Measurements from ENCODE around the gene ADGRG6. TPM values are rescaled to one million over a fixed set of nuclear protein-coding genes. Genes with fewer than 3 reads are reported as not detected.

The ADGRG6 gene
- total and polyA plus RNA-seq, 10 of the 15 experiments (the other 5 are each of a cell fraction or from before 2014, with no cell fraction given): 0.01 to 0.24 (median 0.13) TPM; not detected in 7

- no peak for TF ChIP-seq KAT2A (conservative IDR thresholded peaks at IDR 0.05; ENCODE audit: control insufficient read depth, low read depth, low read length)
- no peak for TF ChIP-seq USF2 (IDR thresholded peaks at IDR 0.05; ENCODE audit: borderline replicate concordance, low read depth, low read length)
- no peak for TF ChIP-seq FOXK2 (IDR thresholded peaks at IDR 0.05)
- TF ChIP-seq CEBPZ (IDR thresholded peaks at IDR 0.05; ENCODE audit: low read depth, low read length): no peak
- TF ChIP-seq MAX (IDR thresholded peaks at IDR 0.05; ENCODE audit: low read depth, low read length): no peak
- no peak for TF ChIP-seq NRF1 (conservative IDR thresholded peaks at IDR 0.05; ENCODE audit: low read depth, low read length)
- no peak for TF ChIP-seq E2F8 (IDR thresholded peaks at IDR 0.05; ENCODE audit: low read depth, partially characterized antibody)
- TF ChIP-seq SREBF1 (IDR thresholded peaks at IDR 0.05; ENCODE audit: low read length): no peak
- TF ChIP-seq SIX5 (IDR thresholded peaks at IDR 0.05; ENCODE audit: low read depth, low read length, severe bottlenecking): no peak
These were observed 15.8 kb upstream of the ADGRG6 start (continued) for GRCh38 chr6:142286088-142286409.
